ENCODE data around the gene B3GNT2. TPM values are rescaled to one million over a fixed set of nuclear protein-coding genes. Genes with fewer than 3 reads are reported as not detected.
"Not testable (repeated sequence)": the region's sequence is repeated elsewhere in the genome, so short reads cannot be mapped to it uniquely, and the experiment has no call there.

The B3GNT2 gene
- total RNA-seq = 10 to 100 TPM; 28.0 to 30.6 TPM

- CTCF ChIA-PET = interaction anchor here (1.0 to 1.4 kb wide), 2 partner anchors 37 to 136 kb away, joined by 3 to 4 read pairs; no protein-coding TSS in a partner anchor
- H3K4me3 Mint-ChIP-seq = peak within 1 kb of the TSS; percentile 89
- DNase-seq = peak; percentile 81
- peaks cover 42% of the 10 kb centered on the region for H3K4me1 Mint-ChIP-seq
- POLR2A ChIA-PET = interaction anchor here (1.0 kb wide), 1 partner anchor 107 kb away, joined by 7 read pairs; no protein-coding TSS in a partner anchor
- peak within 1 kb of the TSS; percentile 97 for H3K27ac Mint-ChIP-seq
- no peaks in the 10 kb centered on the region for H3K9me3 Mint-ChIP-seq
- H3K36me3 Mint-ChIP-seq (ENCODE audit: low read depth) = peaks cover 12% of the 10 kb centered on the region
- H3K27me3 Mint-ChIP-seq = peaks cover 3% of the 10 kb centered on the region
These were observed at the start of gene B3GNT2 for GRCh38 chr2:62195421-62196277. TSS of gene B3GNT2 (plus strand) at chr2:62196115. CDS start at chr2:62222221, 26,106 bp downstream.

- CTCF ChIA-PET; H3K4me3 Mint-ChIP-seq; POLR2A ChIA-PET; H3K36me3 Mint-ChIP-seq (ENCODE audit: low read depth); H3K27me3 Mint-ChIP-seq; H3K9me3 Mint-ChIP-seq: not testable (repeated sequence)
- DNase-seq = peak; percentile 49
- peaks cover 10% of the 10 kb centered on the region for H3K4me1 Mint-ChIP-seq
- H3K27ac Mint-ChIP-seq = peak overlapping the region; percentile 68
These were observed 49.1 kb upstream of the B3GNT2 start for GRCh38 chr2:62146790-62147189.

GRCh38 chr2:62147610-62148301 lies 48.2 kb upstream of the B3GNT2 start:
- no peaks in the 10 kb centered on the region for H3K36me3 Mint-ChIP-seq (ENCODE audit: low read depth)
- H3K27ac Mint-ChIP-seq = no peak overlapping the region
- ChIA-PET CTCF (no interaction called here), POLR2A (no interaction called here)
- no peak for DNase-seq
- H3K4me1 Mint-ChIP-seq = peaks cover 10% of the 10 kb centered on the region
- H3K4me3 Mint-ChIP-seq = no peak overlapping the region
- H3K9me3 Mint-ChIP-seq = no peaks in the 10 kb centered on the region
- no peaks in the 10 kb centered on the region for H3K27me3 Mint-ChIP-seq

- Mint-ChIP-seq H3K27ac (no peak overlapping the region), H3K36me3 (ENCODE audit: low read depth) (no peaks in the 10 kb centered on the region), H3K27me3 (no peaks in the 10 kb centered on the region), H3K4me3 (no peak overlapping the region), H3K4me1 (peaks cover 10% of the 10 kb centered on the region), H3K9me3 (no peaks in the 10 kb centered on the region)
- ChIA-PET POLR2A (no interaction called here), CTCF (no interaction called here)
- no peak for DNase-seq
These were observed 46.2 kb upstream of the B3GNT2 start for GRCh38 chr2:62149708-62150107.

GRCh38 chr2:62150597-62151305 lies 45.2 kb upstream of the B3GNT2 start:
- POLR2A ChIA-PET = no interaction called here
- CTCF ChIA-PET = no interaction called here
- Mint-ChIP-seq H3K36me3 (ENCODE audit: low read depth) (no peaks in the 10 kb centered on the region), H3K27ac (no peak overlapping the region), H3K27me3 (no peaks in the 10 kb centered on the region), H3K4me3 (no peak overlapping the region), H3K4me1 (peaks cover 10% of the 10 kb centered on the region), H3K9me3 (no peaks in the 10 kb centered on the region)
- no peak for DNase-seq

- H3K27me3 Mint-ChIP-seq = no peaks in the 10 kb centered on the region
- peaks cover 10% of the 10 kb centered on the region for H3K4me1 Mint-ChIP-seq
- no peak overlapping the region for H3K27ac Mint-ChIP-seq
- ChIA-PET CTCF (no interaction called here), POLR2A (no interaction called here)
- H3K36me3 Mint-ChIP-seq (ENCODE audit: low read depth) = no peaks in the 10 kb centered on the region
- DNase-seq = no peak
- no peaks in the 10 kb centered on the region for H3K9me3 Mint-ChIP-seq
- H3K4me3 Mint-ChIP-seq = no peak overlapping the region
These were observed 44.6 kb upstream of the B3GNT2 start for GRCh38 chr2:62151306-62151638.

- DNase-seq = no peak
- ChIA-PET CTCF (interaction anchor here (0.6 kb wide), 1 partner anchor 166 kb away, joined by 3 read pairs; no protein-coding TSS in a partner anchor), POLR2A (no interaction called here)
- no peak overlapping the region for H3K4me3 Mint-ChIP-seq
- peaks cover 6% of the 10 kb centered on the region for H3K4me1 Mint-ChIP-seq
- no peaks in the 10 kb centered on the region for H3K36me3 Mint-ChIP-seq (ENCODE audit: low read depth)
- H3K27ac Mint-ChIP-seq = no peak overlapping the region
- no peaks in the 10 kb centered on the region for H3K27me3 Mint-ChIP-seq
- no peaks in the 10 kb centered on the region for H3K9me3 Mint-ChIP-seq
These were observed 43.9 kb upstream of the B3GNT2 start for GRCh38 chr2:62152000-62152399.

GRCh38 chr2:62156861-62157496 lies 38.9 kb upstream of the B3GNT2 start:
- no peak for DNase-seq
- no peak overlapping the region for H3K4me3 Mint-ChIP-seq
- POLR2A ChIA-PET = no interaction called here
- CTCF ChIA-PET = no interaction called here
- no peaks in the 10 kb centered on the region for H3K27me3 Mint-ChIP-seq
- no peaks in the 10 kb centered on the region for H3K36me3 Mint-ChIP-seq (ENCODE audit: low read depth)
- no peaks in the 10 kb centered on the region for H3K9me3 Mint-ChIP-seq
- no peaks in the 10 kb centered on the region for H3K4me1 Mint-ChIP-seq
- H3K27ac Mint-ChIP-seq = no peak overlapping the region

- DNase-seq = no peak
- no peaks in the 10 kb centered on the region for H3K36me3 Mint-ChIP-seq (ENCODE audit: low read depth)
- ChIA-PET POLR2A (no interaction called here), CTCF (interaction anchor here (0.9 kb wide), 1 partner anchor 37 kb away, joined by 3 read pairs; the partner anchor contains the start of gene B3GNT2)
- H3K27me3 Mint-ChIP-seq = no peaks in the 10 kb centered on the region
- no peak overlapping the region for H3K27ac Mint-ChIP-seq
- H3K9me3 Mint-ChIP-seq = no peaks in the 10 kb centered on the region
- H3K4me3 Mint-ChIP-seq = no peak overlapping the region
- H3K4me1 Mint-ChIP-seq = no peaks in the 10 kb centered on the region
These were observed 37.3 kb upstream of the B3GNT2 start for GRCh38 chr2:62158444-62159121.

- H3K4me1 Mint-ChIP-seq = not testable (repeated sequence)
These were observed 35.2 kb upstream of the B3GNT2 start for GRCh38 chr2:62160691-62161090.

GRCh38 chr2:62163106-62163831 lies 32.6 kb upstream of the B3GNT2 start:
- no peaks in the 10 kb centered on the region for H3K9me3 Mint-ChIP-seq

More at GRCh38 chr2:62160691-62161090, 35.2 kb upstream of the B3GNT2 start:
- H3K4me3 Mint-ChIP-seq; DNase-seq; POLR2A ChIA-PET; H3K27ac Mint-ChIP-seq; H3K36me3 Mint-ChIP-seq (ENCODE audit: low read depth); H3K27me3 Mint-ChIP-seq; H3K9me3 Mint-ChIP-seq: not testable (repeated sequence)
- CTCF ChIA-PET = interaction anchor here (0.7 to 0.8 kb wide), 2 partner anchors 172 to 177 kb away, joined by 4 read pairs; no protein-coding TSS in a partner anchor

More at GRCh38 chr2:62163106-62163831, 32.6 kb upstream of the B3GNT2 start:
- ChIA-PET CTCF (interaction anchor here (0.9 to 1.5 kb wide), 2 partner anchors 21 to 80 kb away, joined by 3 to 4 read pairs; no protein-coding TSS in a partner anchor), POLR2A (no interaction called here)
- Mint-ChIP-seq H3K4me1 (no peaks in the 10 kb centered on the region), H3K27ac (no peak overlapping the region), H3K27me3 (no peaks in the 10 kb centered on the region), H3K4me3 (no peak overlapping the region), H3K36me3 (ENCODE audit: low read depth) (no peaks in the 10 kb centered on the region)
- no peak for DNase-seq

All from activated CD4-positive, alpha-beta T cell treated with anti-CD3 and anti-CD28 coated beads, Interleukin-2, amount 10 ng/mL, durations not matched to agents 7 days and 5 days (primary cell).